Endothelial cell of umbilical vein (primary cell): Measurements from ENCODE around the gene CYSLTR2. TPM values are rescaled to one million over a fixed set of nuclear protein-coding genes. Genes with fewer than 3 reads are reported as not detected.

Experiments used
- BruUV-seq: library from RNA; stranded (reverse); fragments of 400-500 nt; replicated peaks from 2 replicates; lab custom pipeline; 2021; lab: Mats Ljungman, UMichigan
- CTCF ChIA-PET: fragments of 300-600, 350-600 bp; sonication (Branson Sonifier 250); formaldehyde crosslinking; loops from one replicate; lab custom pipeline; 2021; ENCODE audit warnings: antibody characterized with exemption, inconsistent platforms; lab: Charles Lee
- POLR2A ChIA-PET: fragments of 300-600, 350-600 bp; sonication (Branson Sonifier 250); formaldehyde crosslinking; loops from one replicate; lab custom pipeline; 2021; ENCODE audit warnings: antibody characterized with exemption, inconsistent platforms; lab: Charles Lee
- DNase-seq: peaks from one replicate; pipeline ENCODE4 v3.0.0-alpha.2; 2011; ENCODE audit warnings: low read depth, low spot score
- FAIRE-seq: peaks from 2 replicates; lab custom pipeline; 2011; peaks lifted over from hg19 to GRCh38; lab: Jason Lieb, UNC
- H2AFZ ChIP-seq: 2 replicates; pipeline ENCODE4 v1.6.0; 2012; ENCODE audit warnings: low read depth, low read length, control low read depth, inconsistent platforms
- H3K27ac ChIP-seq: 2 replicates; pipeline ENCODE4 v1.5.1; 2011; ENCODE audit warnings: low read depth, mild to moderate bottlenecking, control low read depth, low read length, moderate library complexity; ENCODE audit not compliant: insufficient read depth
- H3K27me3 ChIP-seq, 2 experiments: 2 replicates each; pipeline versions ENCODE4 v1.6.0 to v1.6.1; 2011; ENCODE audit warnings: low read length in 2 of 2, mixed read lengths in 1 of 2; ENCODE audit not compliant: control insufficient read depth in 2 of 2, insufficient read depth in 2 of 2
- H3K36me3 ChIP-seq, 2 experiments: 2 replicates in 1 of 2; 3 replicates in 1 of 2; pipeline ENCODE4 v1.5.1; 2011; ENCODE audit warnings: low read length in 2 of 2, mild to moderate bottlenecking in 1 of 2, moderate library complexity in 1 of 2; ENCODE audit not compliant: control insufficient read depth in 2 of 2, insufficient read depth in 2 of 2; ENCODE audit errors: extremely low read depth in 1 of 2
- H3K4me1 ChIP-seq: 3 replicates; pipeline ENCODE4 v1.5.1; 2011; ENCODE audit warnings: mild to moderate bottlenecking, low read length; ENCODE audit not compliant: control insufficient read depth, insufficient read depth; ENCODE audit errors: extremely low read depth
- H3K4me2 ChIP-seq: 2 replicates; pipeline ENCODE4 v1.6.1; 2011; ENCODE audit warnings: low read length, control low read depth, mixed read lengths; ENCODE audit not compliant: insufficient read depth
- H3K4me3 ChIP-seq, 3 experiments: fragments of 200-600 bp in 1 of 3; sonication (generic), shearing (Covaris generic) in 1 of 3; replicated peaks in 1 of 3; 2 replicates each; pipeline ENCODE4 v1.5.1; 2011 to 2016; ENCODE audit warnings: control low read depth in 3 of 3, low read length in 3 of 3, mild to moderate bottlenecking in 2 of 3, inconsistent platforms in 1 of 3, low read depth in 1 of 3, moderate library complexity in 1 of 3; ENCODE audit not compliant: insufficient read depth in 1 of 3
- H3K79me2 ChIP-seq: 2 replicates; pipeline ENCODE4 v1.6.0; 2012; ENCODE audit warnings: low read length, inconsistent platforms; ENCODE audit not compliant: control insufficient read depth, insufficient read depth
- H3K9ac ChIP-seq: replicated peaks from 2 replicates; pipeline ENCODE3; 2011; ENCODE audit warnings: low read length, control low read depth; ENCODE audit not compliant: insufficient read depth; ENCODE audit errors: extremely low read depth
- H3K9me1 ChIP-seq: replicated peaks from 3 replicates; pipeline ENCODE4 v1.6.0; 2011; ENCODE audit warnings: mild to moderate bottlenecking, low read length; ENCODE audit not compliant: control insufficient read depth, insufficient read depth; ENCODE audit errors: extremely low read depth
- H3K9me3 ChIP-seq: replicated peaks from 2 replicates; pipeline ENCODE4 v1.5.1; 2012; ENCODE audit warnings: low read length, inconsistent platforms; ENCODE audit not compliant: control insufficient read depth, insufficient read depth
- H4K20me1 ChIP-seq: replicated peaks from 2 replicates; pipeline ENCODE3; 2011; ENCODE audit warnings: mild to moderate bottlenecking, low read length; ENCODE audit not compliant: control insufficient read depth, insufficient read depth; ENCODE audit errors: extremely low read depth
- CTCF ChIP-seq, 2 donors: IDR thresholded peaks; 1 replicate in 1 of 2; 2 replicates in 1 of 2; pipeline ENCODE4 v1.5.1; 2011; ENCODE audit warnings: low read length in 2 of 2, mild to moderate bottlenecking in 2 of 2, moderate library complexity in 2 of 2, control low read depth in 1 of 2, inconsistent platforms in 1 of 2, low read depth in 1 of 2; ENCODE audit not compliant: insufficient read depth in 1 of 2; ENCODE audit errors: extremely low read depth in 1 of 2
- EZH2 ChIP-seq: IDR thresholded peaks from 2 replicates; pipeline ENCODE4 v1.6.1; 2012; ENCODE audit warnings: borderline replicate concordance, low read depth, mild to moderate bottlenecking, moderate library complexity, low read length, inconsistent platforms; ENCODE audit not compliant: severe bottlenecking
- FOS ChIP-seq: IDR thresholded peaks from 2 replicates; pipeline ENCODE4 v1.6.1; 2011; ENCODE audit warnings: mild to moderate bottlenecking, low read length, moderate library complexity, borderline replicate concordance; ENCODE audit not compliant: insufficient read depth
- GATA2 ChIP-seq: IDR thresholded peaks from 2 replicates; pipeline ENCODE4 v1.7.0; 2011; ENCODE audit warnings: low read depth, mild to moderate bottlenecking, moderate library complexity, mixed read lengths, low read length; ENCODE audit not compliant: insufficient read length, insufficient read depth
- JUN ChIP-seq: IDR thresholded peaks from 2 replicates; pipeline ENCODE4 v1.6.1; 2011; ENCODE audit warnings: borderline replicate concordance, low read depth; ENCODE audit not compliant: insufficient read length, insufficient read depth
- MAX ChIP-seq: IDR thresholded peaks from 2 replicates; pipeline ENCODE4 v1.6.1; 2011; ENCODE audit not compliant: insufficient read depth, insufficient read length
- MYC ChIP-seq: IDR thresholded peaks from one replicate; pipeline ENCODE4 v1.6.1; 2011; ENCODE audit warnings: mild to moderate bottlenecking, low read depth, low read length
- POLR2A ChIP-seq: IDR thresholded peaks from 2 replicates; pipeline ENCODE4 v1.6.1; 2012; ENCODE audit warnings: low read depth, mild to moderate bottlenecking, control low read depth, low read length
- POLR2AphosphoS5 ChIP-seq: IDR thresholded peaks from 2 replicates; pipeline ENCODE4 v1.6.1; 2012; ENCODE audit warnings: low read depth, mild to moderate bottlenecking, control low read depth, low read length, moderate library complexity; ENCODE audit not compliant: insufficient read depth
- dilution Hi-C: fragments of 300-500 bp; cut with MboI; formaldehyde crosslinking; loops from one replicate; pipeline ENCODE4 v1.15.0; 2019; ENCODE audit warnings: low sequenced_read_pairs; ENCODE audit not compliant: extremely low pct_ligation_motif_present
- intact Hi-C: fragments of 100-400 bp; cut with micrococcal nuclease; formaldehyde crosslinking; loops from one replicate; pipeline ENCODE4 v1.10.0; 2022
- polyA plus RNA-seq, 4 experiments: library from polyadenylated mRNA; depleted of rRNA in 3 of 4; stranded (reverse) in 3 of 4; unstranded in 1 of 4; fragments of >200 nt; gene quantifications; 2 replicates each; pipeline versions ENCODE4 v1.2.1 to v1.2.3, GENCODE V29; 2011 to 2012; ENCODE audit warnings: missing spikeins in 1 of 4
- total RNA-seq: library from RNA; stranded (reverse); gene quantifications from 2 replicates; pipeline ENCODE4 v1.2.3, GENCODE V29; 2021

The CYSLTR2 gene
- total and polyA plus RNA-seq, 2 donors (not counting 3 experiments of a cell fraction or from before 2014, with no cell fraction given): 0.10 to 0.31 TPM

GRCh38 chr13:48707405-48707804, 53.7 kb downstream of the CYSLTR2 start:
- no peaks in the 10 kb centered on the region for H4K20me1 ChIP-seq
- no peaks in the 10 kb centered on the region for H3K9me3 ChIP-seq
- no peaks in the 10 kb centered on the region for H3K9me1 ChIP-seq
- FAIRE-seq (no peak), DNase-seq (no peak)
- no peak overlapping the region for H3K4me3 ChIP-seq
- POLR2A ChIA-PET: no interaction called here
- CTCF ChIA-PET: no interaction called here
- no TSS peak for BruUV-seq
- H3K36me3 ChIP-seq: no peaks in the 10 kb centered on the region
- H2AFZ ChIP-seq: no peak overlapping the region
- H3K79me2 ChIP-seq: no peaks in the 10 kb centered on the region
- no peak overlapping the region for H3K4me2 ChIP-seq
- no peak overlapping the region for H3K27ac ChIP-seq
- H3K27me3 ChIP-seq: peaks cover 1 to 2% of the 10 kb centered on the region in 2 experiments
- no peak for TF ChIP-seq POLR2AphosphoS5
- TF ChIP-seq CTCF (IDR thresholded peaks at IDR 0.05; ENCODE audit: extremely low read depth in 1 of 2, insufficient read depth in 1 of 2, low read depth in 1 of 2, low read length in 2 of 2): no peak
- no peak for TF ChIP-seq MAX
- no peak for TF ChIP-seq EZH2
- no peak for TF ChIP-seq MYC
- TF ChIP-seq FOS: no peak
- no peak for TF ChIP-seq JUN
- no peak for TF ChIP-seq POLR2A
- TF ChIP-seq GATA2: no peak
- dilution Hi-C loops: no loop called here
- intact Hi-C loops: no loop called here
- H3K4me1 ChIP-seq: no peaks in the 10 kb centered on the region
- no peak overlapping the region for H3K9ac ChIP-seq
